ENCODE measurements around the gene TTYH3.

TTYH3 gene

DNA sequence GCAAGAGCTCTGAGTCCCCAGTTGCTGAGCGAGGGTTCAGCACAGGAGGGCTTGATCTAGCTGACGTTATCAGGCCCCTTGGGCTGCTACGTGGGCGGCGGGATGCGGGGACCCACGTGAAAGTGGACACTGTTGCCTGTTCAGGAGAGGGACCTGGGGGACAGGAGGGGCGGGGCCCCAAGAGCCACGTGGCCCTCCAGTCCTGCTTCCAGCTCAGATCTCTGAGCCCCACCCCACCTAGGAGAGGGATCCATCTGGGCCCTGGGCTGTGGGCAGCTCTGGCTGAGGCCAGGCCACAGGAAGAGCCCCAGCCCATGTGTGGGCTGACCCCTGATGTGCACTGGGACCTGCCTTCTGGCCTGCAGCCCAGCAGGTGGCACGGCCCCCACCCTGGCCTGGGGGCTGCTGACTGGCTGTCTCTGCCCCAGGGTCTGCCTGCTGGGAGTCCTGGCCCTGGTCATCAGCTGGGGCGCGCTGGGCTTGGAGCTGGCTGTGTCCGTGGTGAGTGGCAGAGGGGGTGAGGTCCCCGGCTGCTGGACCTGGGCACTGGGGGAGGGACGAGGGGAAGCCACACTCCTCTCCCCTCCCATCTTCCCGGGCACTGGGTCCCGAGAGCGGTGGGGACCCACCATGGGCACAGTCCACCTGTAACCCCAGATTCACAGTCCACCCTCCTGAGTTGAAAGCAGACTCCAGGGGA, 17.5 kb downstream of the TTYH3 start:
- Histone ChIP-seq H3K9me3 (ENCODE audit: control insufficient read depth in 2 of 2, low read length in 2 of 2) (no peaks in the 10 kb centered on the region), H3K9ac (ENCODE audit: low read depth in 1 of 2, low read length in 2 of 2) (no peak overlapping the region), H3K4me3 (ENCODE audit: low read length in 2 of 2) (no peak overlapping the region), H3K36me3 (ENCODE audit: control insufficient read depth in 2 of 2, insufficient read depth in 2 of 2, low read length in 2 of 2) (peaks cover 3 to 7% of the 10 kb centered on the region in 2 donors), H3K4me1 (ENCODE audit: control insufficient read depth in 2 of 2, insufficient read depth in 2 of 2, low read length in 2 of 2) (peaks cover 0 to 4% of the 10 kb centered on the region in 2 donors), H3K27me3 (ENCODE audit: control insufficient read depth in 2 of 2, insufficient read depth in 2 of 2, low read length in 2 of 2) (no peaks in the 10 kb centered on the region), H3K27ac (ENCODE audit: low read depth in 2 of 2, low read length in 2 of 2) (no peak overlapping the region)

DNA sequence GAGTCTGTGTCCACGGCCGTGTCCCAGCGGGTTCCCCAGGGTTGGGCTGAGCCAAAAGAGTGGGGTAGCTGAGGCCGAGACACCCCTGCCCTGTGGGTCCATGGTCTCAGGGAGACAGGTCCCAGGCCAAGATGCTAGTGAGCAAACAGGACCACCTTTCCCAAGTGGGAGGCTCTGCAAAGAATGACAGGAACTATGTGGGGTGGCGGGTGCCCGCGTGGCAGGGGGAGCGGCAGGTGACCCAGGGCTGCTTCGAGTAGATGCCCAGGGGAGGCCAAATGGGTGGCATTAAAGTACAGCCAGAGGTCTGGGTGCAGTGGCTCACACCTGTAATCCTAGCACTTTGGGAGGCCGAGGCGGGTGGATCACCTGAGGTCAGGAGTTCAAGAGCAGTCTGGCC, 18.2 kb downstream of the TTYH3 start:
- H3K27me3 ChIP-seq (ENCODE audit: control insufficient read depth in 2 of 2, insufficient read depth in 2 of 2, low read length in 2 of 2) = no peaks in the 10 kb centered on the region
- H3K4me3 ChIP-seq (ENCODE audit: low read length in 2 of 2) = no peak overlapping the region
- no peak overlapping the region for H3K27ac ChIP-seq (ENCODE audit: low read depth in 2 of 2, low read length in 2 of 2)
- no peaks in the 10 kb centered on the region for H3K9me3 ChIP-seq (ENCODE audit: control insufficient read depth in 2 of 2, low read length in 2 of 2)
- peaks cover 3 to 7% of the 10 kb centered on the region in 2 donors for H3K36me3 ChIP-seq (ENCODE audit: control insufficient read depth in 2 of 2, insufficient read depth in 2 of 2, low read length in 2 of 2)
- no peak overlapping the region for H3K9ac ChIP-seq (ENCODE audit: low read depth in 1 of 2, low read length in 2 of 2)
- no peaks in the 10 kb centered on the region for H3K4me1 ChIP-seq (ENCODE audit: control insufficient read depth in 2 of 2, insufficient read depth in 2 of 2, low read length in 2 of 2)

DNA sequence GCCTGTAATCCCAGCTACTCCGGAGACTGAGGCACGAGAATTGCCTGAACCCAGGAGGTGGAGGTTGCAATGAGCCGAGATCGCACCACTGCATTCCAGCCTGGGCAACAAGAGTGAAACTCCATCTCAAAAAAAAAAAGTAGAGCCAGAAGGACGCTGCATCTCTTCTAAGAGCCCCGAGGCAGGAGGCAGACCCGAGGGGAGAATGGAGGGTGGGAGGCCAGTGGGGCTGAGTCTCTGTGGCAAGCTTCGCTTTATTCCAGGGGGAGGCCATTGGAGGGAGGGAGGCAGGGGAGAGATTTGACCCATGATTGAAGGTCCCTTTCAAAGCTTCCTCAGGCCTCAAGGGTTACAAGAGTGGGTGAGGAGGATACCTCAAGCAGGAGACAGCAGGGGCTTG, 18.7 kb downstream of the TTYH3 start:
- Histone ChIP-seq H3K27ac (ENCODE audit: low read depth in 2 of 2, low read length in 2 of 2) (no peak overlapping the region), H3K4me3 (ENCODE audit: low read length in 2 of 2) (no peak overlapping the region), H3K9ac (ENCODE audit: low read depth in 1 of 2, low read length in 2 of 2) (no peak overlapping the region), H3K4me1 (ENCODE audit: control insufficient read depth in 2 of 2, insufficient read depth in 2 of 2, low read length in 2 of 2) (no peaks in the 10 kb centered on the region), H3K9me3 (ENCODE audit: control insufficient read depth in 2 of 2, low read length in 2 of 2) (no peaks in the 10 kb centered on the region), H3K27me3 (ENCODE audit: control insufficient read depth in 2 of 2, insufficient read depth in 2 of 2, low read length in 2 of 2) (no peaks in the 10 kb centered on the region), H3K36me3 (ENCODE audit: control insufficient read depth in 2 of 2, insufficient read depth in 2 of 2, low read length in 2 of 2) (peaks cover 3 to 7% of the 10 kb centered on the region in 2 donors)

DNA sequence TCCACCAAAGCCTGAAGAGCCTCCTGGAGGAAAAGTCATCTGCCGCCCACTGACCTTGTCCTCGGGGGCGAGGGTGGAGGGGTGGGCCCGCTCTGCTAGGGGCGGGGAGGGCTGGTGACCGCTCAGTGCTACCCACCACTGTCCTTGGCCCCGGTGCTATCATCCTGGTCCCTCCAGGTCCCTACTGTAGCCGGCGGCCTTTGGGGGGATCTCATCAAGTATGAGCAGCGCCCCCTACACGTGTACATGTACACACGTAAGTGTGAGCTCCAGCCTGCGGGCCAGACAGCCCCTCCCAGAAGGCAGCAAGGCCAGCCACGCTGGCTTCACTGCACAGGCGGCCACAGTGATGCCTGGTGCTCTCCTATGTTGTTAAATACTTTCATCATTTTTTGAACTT, 19.6 kb downstream of the TTYH3 start:
- Histone ChIP-seq H3K36me3 (ENCODE audit: control insufficient read depth in 2 of 2, insufficient read depth in 2 of 2, low read length in 2 of 2) (peaks cover 3 to 7% of the 10 kb centered on the region in 2 donors), H3K27me3 (ENCODE audit: control insufficient read depth in 2 of 2, insufficient read depth in 2 of 2, low read length in 2 of 2) (no peaks in the 10 kb centered on the region), H3K27ac (ENCODE audit: low read depth in 2 of 2, low read length in 2 of 2) (no peak overlapping the region), H3K4me3 (ENCODE audit: low read length in 2 of 2) (no peak overlapping the region), H3K9ac (ENCODE audit: low read depth in 1 of 2, low read length in 2 of 2) (no peak overlapping the region), H3K4me1 (ENCODE audit: control insufficient read depth in 2 of 2, insufficient read depth in 2 of 2, low read length in 2 of 2) (no peaks in the 10 kb centered on the region), H3K9me3 (ENCODE audit: control insufficient read depth in 2 of 2, low read length in 2 of 2) (no peaks in the 10 kb centered on the region)

DNA sequence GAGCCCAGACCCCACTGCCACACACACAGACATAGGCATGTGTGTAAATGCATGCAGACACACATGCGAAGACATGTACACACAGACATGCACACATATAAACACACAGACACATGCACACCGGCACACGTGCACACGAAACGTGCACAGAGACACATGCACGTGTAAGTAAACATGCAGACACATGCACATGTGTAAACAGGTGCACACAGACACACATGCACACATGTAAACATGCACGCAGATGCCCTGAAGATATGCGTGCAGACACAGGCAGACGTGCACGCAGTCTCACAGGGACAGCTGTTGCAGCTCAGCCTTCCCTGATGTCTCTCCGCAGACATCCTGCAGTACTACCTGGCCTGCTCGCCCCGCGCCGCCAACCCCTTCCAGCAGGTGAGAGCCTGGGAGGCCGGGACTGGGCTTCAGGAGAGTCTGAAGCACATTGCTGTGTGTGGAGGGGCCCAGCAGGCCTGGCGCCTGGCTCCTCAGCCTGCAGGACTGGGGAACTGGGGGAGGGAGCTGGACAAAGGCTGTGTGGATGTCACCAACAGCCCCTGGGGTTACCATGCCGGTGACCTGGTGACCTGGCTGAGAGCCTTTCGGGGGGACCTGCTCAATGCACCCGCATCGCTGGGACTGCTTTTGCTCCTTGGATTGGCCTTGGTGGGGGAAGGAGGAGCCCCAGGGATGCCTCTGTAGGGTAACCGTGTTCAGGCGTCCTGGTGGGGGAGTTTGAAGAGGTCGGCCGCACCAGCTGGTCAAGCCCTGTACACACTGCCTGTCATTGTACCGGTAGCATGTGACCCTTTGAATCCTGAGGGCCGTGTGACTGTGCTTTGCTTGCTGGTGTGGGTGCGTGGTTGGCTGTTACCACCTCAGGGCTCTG, 20.3 kb downstream of the TTYH3 start:
- Histone ChIP-seq H3K4me1 (ENCODE audit: control insufficient read depth in 2 of 2, insufficient read depth in 2 of 2, low read length in 2 of 2) (no peaks in the 10 kb centered on the region), H3K4me3 (ENCODE audit: low read length in 2 of 2) (no peak overlapping the region), H3K9ac (ENCODE audit: low read depth in 1 of 2, low read length in 2 of 2) (no peak overlapping the region), H3K27me3 (ENCODE audit: control insufficient read depth in 2 of 2, insufficient read depth in 2 of 2, low read length in 2 of 2) (no peaks in the 10 kb centered on the region), H3K9me3 (ENCODE audit: control insufficient read depth in 2 of 2, low read length in 2 of 2) (no peaks in the 10 kb centered on the region), H3K27ac (ENCODE audit: low read depth in 2 of 2, low read length in 2 of 2) (no peak overlapping the region), H3K36me3 (ENCODE audit: control insufficient read depth in 2 of 2, insufficient read depth in 2 of 2, low read length in 2 of 2) (peaks cover 3 to 13% of the 10 kb centered on the region in 2 donors)

DNA sequence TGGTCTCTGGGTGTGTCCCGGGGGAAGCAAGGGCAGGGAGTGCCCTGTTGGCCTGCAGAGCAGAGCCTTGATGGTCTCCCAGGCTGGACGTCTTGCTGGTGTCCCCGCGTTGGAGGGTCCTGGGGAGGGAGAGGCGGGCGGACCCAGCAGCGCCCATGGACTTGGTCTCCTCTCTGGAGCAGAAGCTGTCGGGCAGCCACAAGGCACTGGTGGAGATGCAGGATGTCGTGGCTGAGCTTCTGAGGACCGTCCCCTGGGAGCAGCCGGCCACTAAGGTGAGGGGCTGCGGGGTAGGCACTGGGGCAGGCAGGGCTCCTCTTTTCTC, 20.9 kb downstream of the TTYH3 start:
- H3K36me3 ChIP-seq (ENCODE audit: control insufficient read depth in 2 of 2, insufficient read depth in 2 of 2, low read length in 2 of 2) = peaks cover 3 to 13% of the 10 kb centered on the region in 2 donors

DNA sequence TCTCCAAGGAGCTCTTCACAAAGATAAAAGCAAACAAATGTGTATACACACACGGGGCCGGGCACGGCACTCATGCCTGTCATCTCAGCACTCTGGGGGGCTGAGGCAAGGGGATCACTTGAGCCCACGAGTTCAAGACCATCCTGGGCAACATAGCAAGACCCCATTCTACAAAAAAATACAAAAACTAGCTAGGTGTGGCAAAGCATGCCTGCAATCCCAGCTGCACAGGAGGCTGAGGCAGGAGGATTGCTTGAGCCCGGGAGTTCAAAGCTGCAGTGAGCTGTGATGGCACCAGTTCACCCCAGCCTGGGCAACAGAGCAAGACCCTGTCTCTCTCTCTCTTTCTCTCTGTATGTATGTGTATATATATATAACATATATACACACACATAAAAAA, 22.3 kb downstream of the TTYH3 start:
- Histone ChIP-seq H3K27ac (ENCODE audit: low read depth in 2 of 2, low read length in 2 of 2) (no peak overlapping the region), H3K36me3 (ENCODE audit: control insufficient read depth in 2 of 2, insufficient read depth in 2 of 2, low read length in 2 of 2) (peaks cover 3 to 13% of the 10 kb centered on the region in 2 donors), H3K4me3 (ENCODE audit: low read length in 2 of 2) (no peak overlapping the region), H3K4me1 (ENCODE audit: control insufficient read depth in 2 of 2, insufficient read depth in 2 of 2, low read length in 2 of 2) (no peaks in the 10 kb centered on the region), H3K9me3 (ENCODE audit: control insufficient read depth in 2 of 2, low read length in 2 of 2) (no peaks in the 10 kb centered on the region), H3K27me3 (ENCODE audit: control insufficient read depth in 2 of 2, insufficient read depth in 2 of 2, low read length in 2 of 2) (no peaks in the 10 kb centered on the region), H3K9ac (ENCODE audit: low read depth in 1 of 2, low read length in 2 of 2) (no peak overlapping the region)

More for the DNA sequence above, 20.9 kb downstream of the TTYH3 start:
- Histone ChIP-seq H3K27me3 (ENCODE audit: control insufficient read depth in 2 of 2, insufficient read depth in 2 of 2, low read length in 2 of 2) (no peaks in the 10 kb centered on the region), H3K4me1 (ENCODE audit: control insufficient read depth in 2 of 2, insufficient read depth in 2 of 2, low read length in 2 of 2) (no peaks in the 10 kb centered on the region), H3K4me3 (ENCODE audit: low read length in 2 of 2) (no peak overlapping the region), H3K9me3 (ENCODE audit: control insufficient read depth in 2 of 2, low read length in 2 of 2) (no peaks in the 10 kb centered on the region), H3K9ac (ENCODE audit: low read depth in 1 of 2, low read length in 2 of 2) (no peak overlapping the region), H3K27ac (ENCODE audit: low read depth in 2 of 2, low read length in 2 of 2) (no peak overlapping the region)

DNA sequence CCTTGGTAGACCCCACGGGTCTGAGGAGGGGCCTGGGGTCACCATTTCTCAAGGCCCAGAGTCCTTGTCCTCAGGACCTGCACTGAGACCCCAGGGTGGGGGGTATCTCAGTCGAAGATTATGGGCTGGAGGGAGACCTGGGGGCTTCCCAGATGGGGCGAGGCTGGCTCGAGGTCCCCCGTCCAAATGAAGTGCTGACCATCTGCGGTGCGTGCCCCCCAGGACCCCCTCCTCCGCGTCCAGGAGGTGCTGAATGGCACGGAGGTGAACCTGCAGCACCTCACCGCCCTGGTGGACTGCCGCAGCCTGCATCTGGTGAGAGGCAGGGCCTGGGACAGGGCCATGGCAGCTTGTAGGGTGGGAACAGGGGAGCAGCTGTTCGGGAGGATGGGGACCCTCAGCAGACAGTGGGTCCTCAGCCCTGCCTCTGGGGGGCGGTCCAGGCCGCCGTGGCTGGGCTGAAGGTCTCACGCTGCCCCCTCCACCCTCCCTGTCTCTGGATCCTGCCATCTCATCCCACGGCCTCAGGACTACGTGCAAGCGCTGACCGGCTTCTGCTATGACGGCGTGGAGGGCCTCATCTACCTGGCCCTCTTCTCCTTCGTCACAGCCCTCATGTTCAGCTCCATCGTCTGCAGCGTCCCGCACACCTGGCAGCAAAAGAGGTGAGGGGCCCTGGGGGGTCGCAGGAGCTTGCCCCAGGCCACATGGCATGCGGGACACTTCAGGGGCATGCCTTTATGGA, 24.3 kb downstream of the TTYH3 start:
- Histone ChIP-seq H3K9me3 (ENCODE audit: control insufficient read depth in 2 of 2, low read length in 2 of 2) (no peaks in the 10 kb centered on the region), H3K4me1 (ENCODE audit: control insufficient read depth in 2 of 2, insufficient read depth in 2 of 2, low read length in 2 of 2) (peaks cover 0 to under 1% of the 10 kb centered on the region in 2 donors), H3K4me3 (ENCODE audit: low read length in 2 of 2) (no peak overlapping the region), H3K27me3 (ENCODE audit: control insufficient read depth in 2 of 2, insufficient read depth in 2 of 2, low read length in 2 of 2) (no peaks in the 10 kb centered on the region), H3K9ac (ENCODE audit: low read depth in 1 of 2, low read length in 2 of 2) (no peak overlapping the region), H3K36me3 (ENCODE audit: control insufficient read depth in 2 of 2, insufficient read depth in 2 of 2, low read length in 2 of 2) (peaks cover 3 to 11% of the 10 kb centered on the region in 2 donors), H3K27ac (ENCODE audit: low read depth in 2 of 2, low read length in 2 of 2) (no peak overlapping the region)

DNA sequence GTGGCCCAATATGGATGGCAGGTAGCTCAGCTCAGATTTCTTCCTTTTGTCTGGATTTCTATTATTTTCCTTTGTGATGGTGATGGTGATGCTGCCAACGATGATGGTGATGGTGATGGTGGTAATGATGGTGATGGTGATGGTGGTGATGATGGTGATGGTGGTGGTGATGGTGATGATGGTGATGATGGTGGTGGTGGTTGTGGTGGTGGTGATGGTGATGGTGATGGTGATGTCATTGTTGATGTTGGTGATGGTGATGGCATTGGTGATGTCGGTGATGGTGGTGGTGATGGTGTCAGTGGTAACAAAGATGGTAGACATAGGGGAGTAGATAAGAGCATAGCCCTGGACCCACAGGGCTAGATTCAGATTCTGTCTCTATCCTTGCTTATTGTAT, 25.4 kb downstream of the TTYH3 start:
- peaks cover 0 to 10% of the 10 kb centered on the region in 2 donors for H3K4me1 ChIP-seq (ENCODE audit: control insufficient read depth in 2 of 2, insufficient read depth in 2 of 2, low read length in 2 of 2)
- H3K9ac ChIP-seq (ENCODE audit: low read depth in 1 of 2, low read length in 2 of 2) = no peak overlapping the region
- H3K4me3 ChIP-seq (ENCODE audit: low read length in 2 of 2) = no peak overlapping the region
- H3K36me3 ChIP-seq (ENCODE audit: control insufficient read depth in 2 of 2, insufficient read depth in 2 of 2, low read length in 2 of 2) = peaks cover 0 to 5% of the 10 kb centered on the region in 2 donors
- H3K9me3 ChIP-seq (ENCODE audit: control insufficient read depth in 2 of 2, low read length in 2 of 2) = no peaks in the 10 kb centered on the region
- no peaks in the 10 kb centered on the region for H3K27me3 ChIP-seq (ENCODE audit: control insufficient read depth in 2 of 2, insufficient read depth in 2 of 2, low read length in 2 of 2)
- H3K27ac ChIP-seq (ENCODE audit: low read depth in 2 of 2, low read length in 2 of 2) = no peak overlapping the region

All from mucosa of rectum (tissue), 2 donors.